CD14-positive monocyte (primary cell): ENCODE measurements around the gene MAMLD1. TPM values are rescaled to one million over a fixed set of nuclear protein-coding genes. Genes with fewer than 3 reads are reported as not detected.

Source experiments
- DNase-seq, 3 donors: peaks; one replicate each; pipeline ENCODE4 v3.0.0-alpha.2; 2011 to 2022
- H2AFZ ChIP-seq: 2 replicates; pipeline ENCODE4 v1.6.0; 2012; ENCODE audit warnings: mild to moderate bottlenecking, low read depth, low read length, inconsistent platforms; ENCODE audit not compliant: insufficient read depth, poor library complexity, severe bottlenecking
- H3K27ac ChIP-seq, 2 donors: 1 replicate in 1 of 2; 2 replicates in 1 of 2; pipeline ENCODE4 v1.5.1; 2012 to 2013; ENCODE audit warnings: low read length in 2 of 2, control low read depth in 1 of 2, inconsistent platforms in 1 of 2, low read depth in 1 of 2, mild to moderate bottlenecking in 1 of 2
- H3K27me3 ChIP-seq, 2 donors: one replicate each; pipeline versions ENCODE4 v1.6.0 to v1.6.1; 2011 to 2013; ENCODE audit warnings: low read length in 2 of 2; ENCODE audit not compliant: control insufficient read depth in 2 of 2, insufficient read depth in 2 of 2
- H3K36me3 ChIP-seq, 2 donors: replicated peaks in 1 of 2; 1 replicate in 1 of 2; 2 replicates in 1 of 2; pipeline versions ENCODE4 v1.5.1 to v1.6.1; 2012 to 2013; ENCODE audit warnings: low read length in 2 of 2, control low read depth in 1 of 2, inconsistent platforms in 1 of 2, mild to moderate bottlenecking in 1 of 2; ENCODE audit not compliant: insufficient read depth in 2 of 2, control insufficient read depth in 1 of 2
- H3K4me1 ChIP-seq, 2 donors: 1 replicate in 1 of 2; 2 replicates in 1 of 2; pipeline versions ENCODE4 v1.5.1 to v1.6.1; 2012 to 2013; ENCODE audit warnings: low read length in 2 of 2, control low read depth in 1 of 2, inconsistent platforms in 1 of 2, mild to moderate bottlenecking in 1 of 2, moderate library complexity in 1 of 2; ENCODE audit not compliant: insufficient read depth in 2 of 2, control insufficient read depth in 1 of 2
- H3K4me2 ChIP-seq: replicated peaks from 2 replicates; pipeline ENCODE3; 2012; ENCODE audit warnings: low read length, moderate library complexity, mild to moderate bottlenecking; ENCODE audit not compliant: poor library complexity, severe bottlenecking; ENCODE audit errors: extremely low read depth
- H3K4me3 ChIP-seq, 3 experiments: fragments of 200-600 bp in 1 of 3; sonication (generic) in 1 of 3; replicated peaks in 1 of 3; 1 replicate in 2 of 3; 2 replicates in 1 of 3; pipeline ENCODE4 v1.5.1; 2011 to 2013; ENCODE audit warnings: low read length in 3 of 3, mild to moderate bottlenecking in 3 of 3, control low read depth in 2 of 3, low read depth in 2 of 3, inconsistent platforms in 1 of 3, moderate library complexity in 1 of 3
- H3K79me2 ChIP-seq: 2 replicates; pipeline ENCODE4 v1.6.0; 2012; ENCODE audit warnings: mild to moderate bottlenecking, control low read depth, inconsistent platforms, low read length, moderate library complexity; ENCODE audit not compliant: insufficient read depth
- H3K9ac ChIP-seq: 2 replicates; pipeline ENCODE4 v1.6.0; 2017; ENCODE audit warnings: low read length, mild to moderate bottlenecking; ENCODE audit not compliant: insufficient read depth, poor library complexity, severe bottlenecking
- H3K9me3 ChIP-seq, 2 donors: replicated peaks in 1 of 2; 1 replicate in 1 of 2; 2 replicates in 1 of 2; pipeline versions ENCODE4 v1.5.1 to v1.6.1; 2012 to 2013; ENCODE audit warnings: low read length in 2 of 2, control low read depth in 1 of 2; ENCODE audit not compliant: control insufficient read depth in 1 of 2, insufficient read depth in 1 of 2
- H4K20me1 ChIP-seq: 2 replicates; pipeline ENCODE4 v1.6.0; 2012; ENCODE audit warnings: mild to moderate bottlenecking, low read length, control low read depth, moderate library complexity; ENCODE audit not compliant: insufficient read depth
- H3K27ac Mint-ChIP-seq, 7 donors: one replicate each; pipeline ENCODE4 v1.8.0; 2020; ENCODE audit warnings: mild to moderate bottlenecking in 7 of 7, mixed read lengths in 7 of 7, moderate library complexity in 6 of 7, inconsistent platforms in 2 of 7
- H3K27me3 Mint-ChIP-seq, 3 donors: one replicate each; pipeline ENCODE4 v1.8.0; 2021 to 2022; ENCODE audit warnings: low read depth in 3 of 3, mild to moderate bottlenecking in 3 of 3, mixed read lengths in 3 of 3, moderate library complexity in 3 of 3, inconsistent platforms in 1 of 3
- H3K36me3 Mint-ChIP-seq, 2 donors: one replicate each; pipeline ENCODE4 v1.8.0; 2020; ENCODE audit warnings: mixed read lengths in 2 of 2, inconsistent platforms in 1 of 2, mild to moderate bottlenecking in 1 of 2
- H3K4me1 Mint-ChIP-seq: one replicate; pipeline ENCODE4 v1.8.0; 2020; ENCODE audit warnings: mild to moderate bottlenecking, mixed read lengths
- H3K4me3 Mint-ChIP-seq, 2 donors: one replicate each; pipeline ENCODE4 v1.8.0; 2020; ENCODE audit warnings: mild to moderate bottlenecking in 2 of 2, mixed read lengths in 2 of 2, moderate library complexity in 1 of 2
- H3K9me3 Mint-ChIP-seq, 7 donors: one replicate each; pipeline ENCODE4 v1.8.0; 2020 to 2022; ENCODE audit warnings: mixed read lengths in 7 of 7, mild to moderate bottlenecking in 6 of 7, moderate library complexity in 6 of 7, inconsistent platforms in 2 of 7
- WGBS: methylation state at CpG from one replicate; pipeline ENCODE4 v1.1.5; 2013; ENCODE audit warnings: missing lambda C conversion rate; ENCODE audit not compliant: insufficient coverage; 5-methylcytosine and 5-hydroxymethylcytosine counted together
- intact Hi-C, 2 donors: fragments of 100-400 bp; cut with micrococcal nuclease; formaldehyde crosslinking; loops; one replicate each; pipeline versions ENCODE4 v1.15.0 to v1.15.1; 2023
- polyA plus RNA-seq, 3 donors: library from polyadenylated mRNA; depleted of rRNA in 1 of 3; unstranded in 2 of 3; stranded (reverse) in 1 of 3; fragments of 300-500 nt in 2 of 3; fragments of >200 nt in 1 of 3; fragmentation: Illumina TruSeq in 2 of 3; gene quantifications; 1 replicate in 2 of 3; 2 replicates in 1 of 3; pipeline ENCODE4 v1.2.3, GENCODE V29; 2012 to 2021
- TF ChIP-seq, protein P1 (sequence below): fragments of 200-600 bp; IDR thresholded peaks from one replicate; pipeline ENCODE4 v1.8.0; 2022; ENCODE audit warnings: antibody characterized with exemption, mild to moderate bottlenecking

The MAMLD1 gene
- polyA plus RNA-seq, 3 donors, result not detected

- Mint-ChIP-seq H3K27me3 (peaks cover 0 to 4% (median 2%) of the 10 kb centered on the region in 3 donors), H3K4me3 (no peak overlapping the region), H3K9me3 (no peaks in the 10 kb centered on the region), H3K4me1 (peaks cover 5% of the 10 kb centered on the region), H3K36me3 (no peaks in the 10 kb centered on the region), H3K27ac (no peak overlapping the region)
- H3K9ac ChIP-seq, result no peak overlapping the region
- no peaks in the 10 kb centered on the region for H3K27me3 ChIP-seq
- no peak overlapping the region for H2AFZ ChIP-seq
- TF ChIP-seq, protein P1, sequence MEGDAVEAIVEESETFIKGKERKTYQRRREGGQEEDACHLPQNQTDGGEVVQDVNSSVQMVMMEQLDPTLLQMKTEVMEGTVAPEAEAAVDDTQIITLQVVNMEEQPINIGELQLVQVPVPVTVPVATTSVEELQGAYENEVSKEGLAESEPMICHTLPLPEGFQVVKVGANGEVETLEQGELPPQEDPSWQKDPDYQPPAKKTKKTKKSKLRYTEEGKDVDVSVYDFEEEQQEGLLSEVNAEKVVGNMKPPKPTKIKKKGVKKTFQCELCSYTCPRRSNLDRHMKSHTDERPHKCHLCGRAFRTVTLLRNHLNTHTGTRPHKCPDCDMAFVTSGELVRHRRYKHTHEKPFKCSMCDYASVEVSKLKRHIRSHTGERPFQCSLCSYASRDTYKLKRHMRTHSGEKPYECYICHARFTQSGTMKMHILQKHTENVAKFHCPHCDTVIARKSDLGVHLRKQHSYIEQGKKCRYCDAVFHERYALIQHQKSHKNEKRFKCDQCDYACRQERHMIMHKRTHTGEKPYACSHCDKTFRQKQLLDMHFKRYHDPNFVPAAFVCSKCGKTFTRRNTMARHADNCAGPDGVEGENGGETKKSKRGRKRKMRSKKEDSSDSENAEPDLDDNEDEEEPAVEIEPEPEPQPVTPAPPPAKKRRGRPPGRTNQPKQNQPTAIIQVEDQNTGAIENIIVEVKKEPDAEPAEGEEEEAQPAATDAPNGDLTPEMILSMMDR, result no peak
- H3K27ac ChIP-seq, result no peak overlapping the region
- no peak overlapping the region for H3K4me3 ChIP-seq
- no peak overlapping the region for H3K4me2 ChIP-seq
- WGBS, result 100% methylated on average over 1 of the region's 3 CpGs
- H3K9me3 ChIP-seq, result no peaks in the 10 kb centered on the region
- H3K36me3 ChIP-seq, result no peaks in the 10 kb centered on the region
- intact Hi-C loops, result no loop called here
- no peaks in the 10 kb centered on the region for H3K79me2 ChIP-seq
- peaks cover 10 to 14% of the 10 kb centered on the region in 2 donors for H3K4me1 ChIP-seq
- DNase-seq, result no peak
- H4K20me1 ChIP-seq, result no peaks in the 10 kb centered on the region
Observed at GRCh38 chrX:150502091-150502490, 139.0 kb downstream of the MAMLD1 start.

DNA sequence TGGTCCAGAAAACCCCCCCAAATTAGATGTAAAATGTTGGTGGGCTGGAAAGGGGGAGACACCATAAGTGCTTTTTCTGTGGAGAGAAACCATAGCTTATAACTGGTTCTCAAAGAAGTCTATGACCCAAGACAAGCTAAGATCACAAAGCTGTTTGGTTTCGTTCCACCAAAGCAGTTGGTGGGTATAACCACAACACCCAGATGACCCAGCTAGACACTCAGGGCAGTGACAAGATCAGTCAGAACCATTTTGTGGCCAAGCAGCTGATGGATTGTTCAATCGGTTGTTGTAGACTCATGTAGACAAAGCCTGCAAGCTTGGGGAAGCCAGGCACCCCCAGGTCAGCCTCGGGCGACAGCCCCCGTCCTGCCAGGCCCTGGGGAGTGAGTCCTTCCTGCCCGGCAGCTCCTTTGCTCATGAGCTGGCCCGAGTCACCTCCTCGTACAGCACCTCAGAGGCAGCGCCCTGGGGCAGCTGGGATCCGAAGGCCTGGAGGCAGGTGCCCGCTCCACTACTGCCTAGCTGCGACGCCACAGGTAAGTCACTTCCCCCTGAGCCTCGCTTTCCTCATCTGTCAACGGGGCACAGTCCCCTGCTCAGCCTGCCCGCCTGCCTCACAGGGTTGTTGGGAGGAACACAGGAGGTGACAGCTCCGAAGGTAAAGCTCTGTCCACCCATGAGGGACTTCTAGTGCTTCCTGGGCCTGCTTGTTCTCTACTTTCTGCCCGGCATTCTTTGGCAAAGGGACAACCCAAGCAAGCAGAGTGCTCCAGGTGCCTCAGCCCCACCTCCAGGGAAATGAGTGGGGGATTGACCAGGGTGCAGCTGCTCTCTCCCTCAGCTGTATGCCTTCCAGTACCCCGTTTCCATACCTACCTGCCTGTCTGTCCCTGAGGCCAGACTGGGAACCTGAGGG is 140.1 kb downstream of the MAMLD1 start:
- H2AFZ ChIP-seq, result no peak overlapping the region
- DNase-seq, result no peak
- H3K36me3 ChIP-seq, result no peaks in the 10 kb centered on the region
- Mint-ChIP-seq H3K36me3 (no peaks in the 10 kb centered on the region), H3K27me3 (peaks cover 0 to 4% (median 2%) of the 10 kb centered on the region in 3 donors), H3K4me1 (peaks cover 13% of the 10 kb centered on the region), H3K27ac (no peak overlapping the region), H3K4me3 (no peak overlapping the region), H3K9me3 (no peaks in the 10 kb centered on the region)
- no peak overlapping the region for H3K9ac ChIP-seq
- no peaks in the 10 kb centered on the region for H3K27me3 ChIP-seq
- no peak overlapping the region for H3K27ac ChIP-seq
- peaks cover 19 to 24% of the 10 kb centered on the region in 2 donors for H3K4me1 ChIP-seq
- TF ChIP-seq, protein P1, result no peak
- H3K79me2 ChIP-seq, result no peaks in the 10 kb centered on the region
- no peaks in the 10 kb centered on the region for H3K9me3 ChIP-seq
- WGBS, result 93% methylated on average over 9 of the region's 19 CpGs
- H4K20me1 ChIP-seq, result no peaks in the 10 kb centered on the region
- intact Hi-C loops, result no loop called here
- H3K4me3 ChIP-seq, result no peak overlapping the region
- H3K4me2 ChIP-seq, result no peak overlapping the region
